GM12874 (cell line): Measurements from ENCODE around the gene TMEM145.

ENCODE experiments used
- CTCF ChIP-seq: IDR thresholded peaks from 2 replicates; pipeline ENCODE4 v1.5.1; 2011; ENCODE audit warnings: low read depth, mild to moderate bottlenecking, control low read depth, low read length, moderate library complexity; ENCODE audit not compliant: insufficient read depth

Gene TMEM145

GRCh38 chr19:42335374-42335936 lies 22.3 kb downstream of the TMEM145 start:
- no peak for TF ChIP-seq CTCF

- no peak for TF ChIP-seq CTCF
Measured at GRCh38 chr19:42335971-42336370, 22.9 kb downstream of the TMEM145 start.

GRCh38 chr19:42343344-42344110 lies 30.4 kb downstream of the TMEM145 start:
- TF ChIP-seq CTCF = 0 out of 2 replicates have a peak, but pooled peaks have one; percentile 39

- TF ChIP-seq CTCF = no peak
Measured at GRCh38 chr19:42344336-42344893, 31.3 kb downstream of the TMEM145 start.

- no peak for TF ChIP-seq CTCF
Measured at GRCh38 chr19:42345191-42345812, 32.2 kb downstream of the TMEM145 start.

GRCh38 chr19:42348211-42348610 lies 35.1 kb downstream of the TMEM145 start:
- TF ChIP-seq CTCF = no peak

- no peak for TF ChIP-seq CTCF
Measured at GRCh38 chr19:42349378-42350107, 36.4 kb downstream of the TMEM145 start.
